NB4 (cell line): ENCODE measurements around the gene SPAG9.

Source experiments
- MYC ChIP-seq: IDR thresholded peaks from 2 replicates; pipeline ENCODE4 v1.6.1; 2011; ENCODE audit warnings: low read depth, low read length
- POLR2A ChIP-seq: IDR thresholded peaks from 2 replicates; pipeline ENCODE4 v1.6.1; 2011; ENCODE audit warnings: mild to moderate bottlenecking; ENCODE audit not compliant: insufficient read length; ENCODE audit errors: extremely low read depth
- TF ChIP-seq, protein P1 (sequence below): IDR thresholded peaks from one replicate; pipeline ENCODE4 v1.5.1; 2012; ENCODE audit warnings: low read depth, low read length

DNA sequence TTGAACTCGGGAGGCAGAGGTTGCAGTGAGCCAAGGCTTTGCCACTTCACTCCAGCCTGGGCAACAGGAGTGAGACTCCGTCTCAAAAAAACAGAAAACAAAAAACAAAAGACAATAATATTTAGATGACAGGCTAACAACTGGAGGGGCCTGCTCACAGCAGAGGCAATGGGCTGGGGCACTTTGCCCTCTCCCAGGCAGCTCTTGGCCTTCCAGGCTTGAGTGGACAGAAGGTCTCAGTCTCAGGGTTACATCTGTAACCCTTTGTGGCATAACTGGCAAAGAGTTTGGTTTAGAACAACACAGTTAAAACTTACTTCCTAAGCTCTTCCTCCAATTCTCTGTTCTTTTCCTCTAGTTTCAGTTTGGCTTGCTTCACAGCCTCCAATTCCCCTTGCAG is 114.9 kb downstream of the SPAG9 start:
- TF ChIP-seq POLR2A (no peak), MYC (no peak)
- TF ChIP-seq, protein P1, sequence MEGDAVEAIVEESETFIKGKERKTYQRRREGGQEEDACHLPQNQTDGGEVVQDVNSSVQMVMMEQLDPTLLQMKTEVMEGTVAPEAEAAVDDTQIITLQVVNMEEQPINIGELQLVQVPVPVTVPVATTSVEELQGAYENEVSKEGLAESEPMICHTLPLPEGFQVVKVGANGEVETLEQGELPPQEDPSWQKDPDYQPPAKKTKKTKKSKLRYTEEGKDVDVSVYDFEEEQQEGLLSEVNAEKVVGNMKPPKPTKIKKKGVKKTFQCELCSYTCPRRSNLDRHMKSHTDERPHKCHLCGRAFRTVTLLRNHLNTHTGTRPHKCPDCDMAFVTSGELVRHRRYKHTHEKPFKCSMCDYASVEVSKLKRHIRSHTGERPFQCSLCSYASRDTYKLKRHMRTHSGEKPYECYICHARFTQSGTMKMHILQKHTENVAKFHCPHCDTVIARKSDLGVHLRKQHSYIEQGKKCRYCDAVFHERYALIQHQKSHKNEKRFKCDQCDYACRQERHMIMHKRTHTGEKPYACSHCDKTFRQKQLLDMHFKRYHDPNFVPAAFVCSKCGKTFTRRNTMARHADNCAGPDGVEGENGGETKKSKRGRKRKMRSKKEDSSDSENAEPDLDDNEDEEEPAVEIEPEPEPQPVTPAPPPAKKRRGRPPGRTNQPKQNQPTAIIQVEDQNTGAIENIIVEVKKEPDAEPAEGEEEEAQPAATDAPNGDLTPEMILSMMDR = no peak
